ENCODE results near the gene MYO9A. TPM values are rescaled to one million over a fixed set of nuclear protein-coding genes. Genes with fewer than 3 reads are reported as not detected.
"Not testable (repeated sequence)": the region's sequence is repeated elsewhere in the genome, so short reads cannot be mapped to it uniquely, and the experiment has no call there.

The MYO9A gene
- polyA plus RNA-seq, 10 donors = 23.1 to 41.7 (median 28.6) TPM

- no peak for DNase-seq
Measured at GRCh38 chr15:72042054-72042453, 75.9 kb downstream of the MYO9A start.

GRCh38 chr15:72037321-72037720 is 80.6 kb downstream of the MYO9A start:
- no peak for DNase-seq

GRCh38 chr15:72034859-72035650 is 82.9 kb downstream of the MYO9A start:
- DNase-seq = no peak

GRCh38 chr15:72034351-72034750 is 83.6 kb downstream of the MYO9A start:
- no peak for DNase-seq

GRCh38 chr15:72033711-72034110 is 84.2 kb downstream of the MYO9A start:
- no peak for DNase-seq

GRCh38 chr15:72033285-72033684 is 84.7 kb downstream of the MYO9A start:
- DNase-seq = no peak

GRCh38 chr15:72021604-72022003 is 96.3 kb downstream of the MYO9A start:
- DNase-seq = no peak

- DNase-seq = no peak
Measured at GRCh38 chr15:72020799-72021198, 97.2 kb downstream of the MYO9A start.

- DNase-seq = not testable (repeated sequence)
Measured at GRCh38 chr15:72014555-72014954, 103.4 kb downstream of the MYO9A start.

GRCh38 chr15:72013703-72014102 is 104.2 kb downstream of the MYO9A start:
- DNase-seq = no peak

GRCh38 chr15:72011302-72011942 is 106.5 kb downstream of the MYO9A start:
- DNase-seq = no peak

- no peak for DNase-seq
Measured at GRCh38 chr15:72009222-72009621, 108.7 kb downstream of the MYO9A start.

GRCh38 chr15:72006382-72006781 is 111.6 kb downstream of the MYO9A start:
- no peak for DNase-seq

- no peak for DNase-seq
Measured at GRCh38 chr15:72005483-72005882, 112.5 kb downstream of the MYO9A start.

GRCh38 chr15:71999807-72000206 is 118.1 kb downstream of the MYO9A start:
- DNase-seq = no peak

GRCh38 chr15:71998717-71999116 is 119.2 kb downstream of the MYO9A start:
- not testable (repeated sequence) for DNase-seq

- DNase-seq = no peak
Measured at GRCh38 chr15:71997691-71998090, 120.3 kb downstream of the MYO9A start.

- DNase-seq = no peak
Measured at GRCh38 chr15:71975816-71976150, 142.2 kb downstream of the MYO9A start.

GRCh38 chr15:71974211-71974610 is 143.7 kb downstream of the MYO9A start:
- no peak for DNase-seq

GRCh38 chr15:71973366-71973765 is 144.6 kb downstream of the MYO9A start:
- no peak for DNase-seq

- DNase-seq = no peak
Measured at GRCh38 chr15:71971905-71972304, 146.0 kb downstream of the MYO9A start.

GRCh38 chr15:71970435-71970834 is 147.5 kb downstream of the MYO9A start:
- no peak for DNase-seq

GRCh38 chr15:71962537-71962936 is 155.4 kb downstream of the MYO9A start:
- no peak for DNase-seq

GRCh38 chr15:71957026-71957425 is 160.9 kb downstream of the MYO9A start:
- no peak for DNase-seq
